SU-DHL-6 (cell line): ENCODE results near the gene EMC6.

Source experiments
- H2AFZ ChIP-seq: fragments of 200-600 bp; sonication (generic); 2 replicates; pipeline ENCODE4 v1.6.1; 2014; ENCODE audit warnings: low read depth, mild to moderate bottlenecking, moderate library complexity, mixed read lengths, antibody characterized with exemption, low read length; ENCODE audit not compliant: severe bottlenecking
- H3F3A ChIP-seq: fragments of 200-600 bp; shearing (Covaris generic); 2 replicates; pipeline ENCODE4 v1.6.0; 2016; ENCODE audit warnings: antibody characterized with exemption, mild to moderate bottlenecking; ENCODE audit not compliant: insufficient read depth
- H3K27ac ChIP-seq: fragments of 200-600 bp; sonication (generic); 2 replicates; pipeline ENCODE4 v1.5.1; 2016; ENCODE audit warnings: low read depth, mild to moderate bottlenecking, low read length, moderate library complexity, mixed read lengths
- H3K27me3 ChIP-seq: fragments of 200-600 bp; sonication (generic), shearing (Covaris generic); 2 replicates; pipeline ENCODE4 v1.6.0; 2014; ENCODE audit warnings: mild to moderate bottlenecking, low read length
- H3K36me3 ChIP-seq: fragments of 200-600 bp; sonication (generic); 2 replicates; pipeline ENCODE4 v1.6.1; 2014; ENCODE audit warnings: mild to moderate bottlenecking, low read length, mixed read lengths
- H3K4me2 ChIP-seq: fragments of 300-600, 200-600 bp; shearing (Covaris generic), sonication (generic); 2 replicates; pipeline ENCODE4 v1.6.0; 2014; ENCODE audit warnings: low read length, low read depth, mild to moderate bottlenecking; ENCODE audit not compliant: poor library complexity, severe bottlenecking
- H3K4me3 ChIP-seq: fragments of 200-600 bp; sonication (generic); 2 replicates; pipeline ENCODE4 v1.5.1; 2014; ENCODE audit warnings: antibody characterized with exemption, low read length, mild to moderate bottlenecking, mixed read lengths; ENCODE audit not compliant: insufficient read depth, poor library complexity, severe bottlenecking
- H3K79me2 ChIP-seq: fragments of 200-600 bp; sonication (generic); 2 replicates; pipeline ENCODE4 v1.6.1; 2014; ENCODE audit warnings: mild to moderate bottlenecking, low read length, moderate library complexity; ENCODE audit not compliant: insufficient read depth
- H3K9ac ChIP-seq: fragments of 200-600 bp; sonication (generic); 2 replicates; pipeline ENCODE4 v1.7.0; 2014; ENCODE audit warnings: mild to moderate bottlenecking, low read length
- H3K9me2 ChIP-seq: fragments of 200-600 bp; sonication (generic); replicated peaks from 2 replicates; pipeline ENCODE4 v1.6.1; 2014; ENCODE audit warnings: low read length; ENCODE audit not compliant: insufficient read depth
- H3K9me3 ChIP-seq: fragments of 200-600 bp; sonication (generic); 2 replicates; pipeline ENCODE4 v1.6.1; 2014; ENCODE audit warnings: low read length, mixed read lengths; ENCODE audit not compliant: insufficient read depth
- H4K20me1 ChIP-seq: fragments of 200-600 bp; sonication (generic); 2 replicates; pipeline ENCODE4 v1.6.1; 2014; ENCODE audit warnings: low read depth, mild to moderate bottlenecking, antibody characterized with exemption, low read length, moderate library complexity, mixed read lengths
- EZH2phosphoT487 ChIP-seq: fragments of 200-600 bp; sonication (generic), shearing (Covaris generic); conservative IDR thresholded peaks from 2 replicates; pipeline ENCODE4 v1.6.1; 2018; ENCODE audit warnings: mild to moderate bottlenecking, antibody characterized with exemption, low read length, moderate library complexity, mixed read lengths
- TF ChIP-seq, protein P1 (sequence below): fragments of 200-600 bp; sonication (generic); IDR thresholded peaks from one replicate; pipeline ENCODE4 v1.5.1; 2017; ENCODE audit warnings: antibody characterized with exemption, mild to moderate bottlenecking, low read length, moderate library complexity; ENCODE audit not compliant: insufficient read depth, poor library complexity, severe bottlenecking

Gene EMC6

DNA sequence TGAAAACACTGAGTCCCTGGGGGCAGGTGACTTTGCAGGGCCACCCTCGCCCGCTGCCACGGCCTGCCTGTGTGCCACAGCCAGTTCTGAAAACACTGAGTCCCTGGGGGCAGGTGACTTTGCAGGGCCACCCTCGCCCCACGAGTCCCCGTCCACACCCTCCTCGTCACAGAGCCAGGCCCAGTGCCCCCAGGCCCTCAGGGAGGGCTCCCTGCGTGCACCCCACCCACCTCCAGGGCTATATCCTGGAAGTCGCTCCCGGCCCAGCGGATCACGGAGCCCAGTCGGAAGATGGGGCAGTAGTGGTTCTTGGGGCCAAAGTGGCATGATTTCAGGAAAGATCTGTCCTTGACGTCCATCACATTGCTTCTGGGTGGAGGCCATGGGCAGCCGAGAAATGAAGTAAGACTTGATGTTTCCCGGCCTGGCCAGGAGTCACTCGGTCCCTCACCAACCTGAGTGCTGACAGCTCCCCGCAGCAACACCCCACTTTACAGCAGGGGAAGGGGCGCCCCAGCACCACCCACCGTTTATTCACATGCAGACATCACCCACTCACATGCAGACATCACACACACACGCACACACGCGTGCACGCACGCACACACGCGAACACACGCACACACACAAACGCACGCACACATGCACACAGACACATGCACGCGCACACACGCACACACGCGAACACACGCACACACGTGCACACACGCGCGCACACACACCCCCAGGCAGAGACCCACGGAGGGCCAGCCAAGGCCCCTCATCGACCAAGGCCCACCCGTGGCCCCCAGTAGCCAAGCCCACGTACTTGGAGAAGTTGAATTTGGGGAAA, 20.9 kb downstream of the EMC6 start:
- no peaks in the 10 kb centered on the region for H3K27me3 ChIP-seq
- peaks cover 10% of the 10 kb centered on the region for H3F3A ChIP-seq
- no peak overlapping the region for H3K9ac ChIP-seq
- H3K36me3 ChIP-seq = no peaks in the 10 kb centered on the region
- no peak overlapping the region for H3K4me3 ChIP-seq
- H3K79me2 ChIP-seq = peaks cover 20% of the 10 kb centered on the region
- H3K27ac ChIP-seq = no peak overlapping the region
- H3K9me3 ChIP-seq = no peaks in the 10 kb centered on the region
- TF ChIP-seq, protein P1, sequence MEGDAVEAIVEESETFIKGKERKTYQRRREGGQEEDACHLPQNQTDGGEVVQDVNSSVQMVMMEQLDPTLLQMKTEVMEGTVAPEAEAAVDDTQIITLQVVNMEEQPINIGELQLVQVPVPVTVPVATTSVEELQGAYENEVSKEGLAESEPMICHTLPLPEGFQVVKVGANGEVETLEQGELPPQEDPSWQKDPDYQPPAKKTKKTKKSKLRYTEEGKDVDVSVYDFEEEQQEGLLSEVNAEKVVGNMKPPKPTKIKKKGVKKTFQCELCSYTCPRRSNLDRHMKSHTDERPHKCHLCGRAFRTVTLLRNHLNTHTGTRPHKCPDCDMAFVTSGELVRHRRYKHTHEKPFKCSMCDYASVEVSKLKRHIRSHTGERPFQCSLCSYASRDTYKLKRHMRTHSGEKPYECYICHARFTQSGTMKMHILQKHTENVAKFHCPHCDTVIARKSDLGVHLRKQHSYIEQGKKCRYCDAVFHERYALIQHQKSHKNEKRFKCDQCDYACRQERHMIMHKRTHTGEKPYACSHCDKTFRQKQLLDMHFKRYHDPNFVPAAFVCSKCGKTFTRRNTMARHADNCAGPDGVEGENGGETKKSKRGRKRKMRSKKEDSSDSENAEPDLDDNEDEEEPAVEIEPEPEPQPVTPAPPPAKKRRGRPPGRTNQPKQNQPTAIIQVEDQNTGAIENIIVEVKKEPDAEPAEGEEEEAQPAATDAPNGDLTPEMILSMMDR = no peak
- TF ChIP-seq EZH2phosphoT487 = no peak
- H2AFZ ChIP-seq = no peak overlapping the region
- no peaks in the 10 kb centered on the region for H3K9me2 ChIP-seq
- no peaks in the 10 kb centered on the region for H4K20me1 ChIP-seq
- H3K4me2 ChIP-seq = no peak overlapping the region

DNA sequence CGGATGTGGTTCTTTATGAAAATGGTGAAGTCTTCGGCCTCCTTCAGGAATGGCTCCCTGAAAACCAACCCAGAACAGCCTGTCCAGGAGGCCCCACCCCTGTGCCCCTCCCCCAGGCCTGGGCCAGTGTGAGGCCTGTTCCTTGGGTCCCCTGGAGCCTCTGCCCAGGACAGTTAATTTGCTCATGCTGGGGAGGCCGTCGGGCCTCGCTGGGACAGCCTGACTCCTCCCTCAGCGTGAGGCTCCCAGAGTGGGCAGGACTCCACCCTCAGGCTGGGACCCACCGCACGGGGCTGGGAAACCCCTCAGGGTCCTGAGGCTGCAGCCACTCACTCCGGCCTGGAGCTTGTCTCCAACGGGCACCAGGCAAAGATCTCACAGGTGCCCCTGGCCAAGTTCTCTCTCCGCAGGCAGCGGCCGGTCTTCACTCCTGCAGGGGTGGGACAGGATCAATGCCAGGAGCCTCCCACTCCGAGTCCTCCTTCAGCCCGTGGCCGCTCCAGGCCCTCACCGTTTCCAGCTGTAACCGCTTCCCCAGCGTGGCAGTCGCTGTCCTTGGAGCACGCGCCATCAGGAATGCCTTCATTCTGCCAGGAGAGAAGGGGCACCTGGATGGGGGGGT, 21.6 kb downstream of the EMC6 start:
- Histone ChIP-seq H3K36me3 (no peaks in the 10 kb centered on the region), H3K27ac (no peak overlapping the region), H3F3A (peaks cover 13% of the 10 kb centered on the region), H2AFZ (no peak overlapping the region), H3K79me2 (peaks cover 27% of the 10 kb centered on the region), H3K27me3 (no peaks in the 10 kb centered on the region), H3K4me2 (no peak overlapping the region), H3K9ac (no peak overlapping the region), H3K9me3 (no peaks in the 10 kb centered on the region), H3K4me3 (no peak overlapping the region), H4K20me1 (no peaks in the 10 kb centered on the region), H3K9me2 (no peaks in the 10 kb centered on the region)
- TF ChIP-seq EZH2phosphoT487 = no peak
- TF ChIP-seq, protein P1 = no peak

DNA sequence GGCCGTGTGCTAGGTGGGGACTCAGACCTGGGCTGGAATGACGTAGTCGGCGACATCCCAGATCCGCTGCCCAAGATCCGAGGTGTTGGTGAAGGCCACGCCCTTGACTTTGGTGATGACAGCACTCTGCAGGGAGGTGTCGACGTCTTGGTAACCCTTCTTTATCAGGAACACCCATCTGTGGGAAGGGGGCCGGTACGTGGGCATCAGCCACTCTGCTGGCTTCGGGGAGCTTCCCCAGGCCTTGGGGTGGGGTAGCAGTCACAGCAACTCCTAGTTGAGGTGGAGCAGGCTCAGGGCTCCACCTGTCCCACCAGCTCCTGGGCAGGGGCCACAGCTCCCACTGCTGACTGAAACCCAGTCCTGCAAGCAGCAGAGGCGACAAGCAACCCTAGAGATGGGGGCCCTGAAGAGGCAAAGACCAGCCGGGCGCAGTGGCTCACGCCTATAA, 23.0 kb downstream of the EMC6 start:
- no peak overlapping the region for H3K9ac ChIP-seq
- no peaks in the 10 kb centered on the region for H3K27me3 ChIP-seq
- no peak overlapping the region for H3K4me3 ChIP-seq
- no peak overlapping the region for H3K4me2 ChIP-seq
- peaks cover 32% of the 10 kb centered on the region for H3K79me2 ChIP-seq
- H2AFZ ChIP-seq = no peak overlapping the region
- no peaks in the 10 kb centered on the region for H4K20me1 ChIP-seq
- H3K9me2 ChIP-seq = no peaks in the 10 kb centered on the region
- no peaks in the 10 kb centered on the region for H3K36me3 ChIP-seq
- TF ChIP-seq, protein P1 = no peak
- no peak overlapping the region for H3K27ac ChIP-seq
- no peaks in the 10 kb centered on the region for H3K9me3 ChIP-seq
- peaks cover 13% of the 10 kb centered on the region for H3F3A ChIP-seq
